PFSK-1 (cell line): ENCODE data around the gene IL21.

Experiments
- FOXP2 ChIP-seq: optimal IDR thresholded peaks from 2 replicates; pipeline ENCODE3; 2011; ENCODE audit warnings: borderline replicate concordance, control low read depth, inconsistent platforms; ENCODE audit not compliant: insufficient read depth; ENCODE audit errors: extremely low read length, extremely low read depth
- POLR2AphosphoS5 ChIP-seq: IDR thresholded peaks from 2 replicates; pipeline ENCODE4 v1.6.1; 2012; ENCODE audit warnings: low read depth, mild to moderate bottlenecking, control low read depth, low read length, moderate library complexity
- SIN3A ChIP-seq: IDR thresholded peaks from 2 replicates; pipeline ENCODE4 v1.6.1; 2012; ENCODE audit warnings: mild to moderate bottlenecking, low read length, moderate library complexity, borderline replicate concordance; ENCODE audit not compliant: insufficient read depth
- TAF1 ChIP-seq: IDR thresholded peaks from 2 replicates; pipeline ENCODE4 v1.6.1; 2012; ENCODE audit warnings: low read length, control low read depth, borderline replicate concordance; ENCODE audit not compliant: insufficient read depth
- TF ChIP-seq, protein P1 (sequence below), 2 experiments: IDR thresholded peaks; 2 replicates each; pipeline versions ENCODE4 v1.6.1 to v1.8.0; 2011 to 2012; ENCODE audit warnings: low read depth in 2 of 2, low read length in 2 of 2, control low read depth in 1 of 2, inconsistent platforms in 1 of 2, mild to moderate bottlenecking in 1 of 2, moderate library complexity in 1 of 2; ENCODE audit not compliant: insufficient read depth in 1 of 2

Gene IL21

DNA sequence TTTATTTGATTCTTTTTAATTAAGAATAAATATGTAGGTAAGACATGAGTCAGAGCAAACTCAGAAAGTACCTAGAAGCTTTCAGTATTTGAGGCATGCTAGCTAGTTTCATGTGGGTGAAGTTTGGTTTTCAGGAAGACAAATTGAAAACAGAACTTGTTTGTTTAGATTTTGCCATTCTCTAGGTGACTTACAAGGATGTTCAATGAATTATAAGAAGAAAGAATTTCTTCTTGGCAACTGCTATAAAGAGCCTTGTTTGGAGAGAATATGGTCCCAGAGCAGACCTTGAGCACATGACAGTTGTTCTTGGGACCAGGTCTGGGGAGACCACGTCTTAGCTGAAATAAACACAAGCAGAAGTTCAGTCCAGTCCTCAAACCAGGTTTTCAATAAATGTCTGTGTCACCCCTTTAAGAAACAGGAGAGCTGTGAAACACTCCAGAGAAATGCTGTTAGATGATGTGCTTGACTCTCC, 38.0 kb upstream of the IL21 start:
- no peak for TF ChIP-seq SIN3A
- TF ChIP-seq TAF1: no peak

DNA sequence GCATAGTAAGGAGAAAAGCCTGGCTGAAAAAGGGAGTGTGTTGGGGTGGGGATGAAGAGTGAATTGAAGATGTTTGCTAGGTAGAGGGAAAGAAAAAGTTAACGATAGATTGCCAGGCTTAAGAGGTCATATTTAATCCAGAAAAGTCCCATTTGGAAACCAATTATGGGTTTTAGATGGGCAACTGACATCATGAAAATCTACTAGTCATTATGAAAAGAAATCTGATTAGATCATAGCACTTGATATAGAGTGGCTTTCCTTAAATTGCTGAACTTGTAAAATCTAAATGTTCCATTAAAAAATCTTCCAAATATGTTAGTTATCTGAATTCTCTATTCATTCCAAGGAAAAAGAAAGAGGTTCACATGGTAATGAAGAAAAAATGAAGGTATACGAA, 37.5 kb upstream of the IL21 start:
- TF ChIP-seq POLR2AphosphoS5 (no peak), FOXP2 (no peak), SIN3A (no peak), TAF1 (no peak)
- TF ChIP-seq, protein P1, sequence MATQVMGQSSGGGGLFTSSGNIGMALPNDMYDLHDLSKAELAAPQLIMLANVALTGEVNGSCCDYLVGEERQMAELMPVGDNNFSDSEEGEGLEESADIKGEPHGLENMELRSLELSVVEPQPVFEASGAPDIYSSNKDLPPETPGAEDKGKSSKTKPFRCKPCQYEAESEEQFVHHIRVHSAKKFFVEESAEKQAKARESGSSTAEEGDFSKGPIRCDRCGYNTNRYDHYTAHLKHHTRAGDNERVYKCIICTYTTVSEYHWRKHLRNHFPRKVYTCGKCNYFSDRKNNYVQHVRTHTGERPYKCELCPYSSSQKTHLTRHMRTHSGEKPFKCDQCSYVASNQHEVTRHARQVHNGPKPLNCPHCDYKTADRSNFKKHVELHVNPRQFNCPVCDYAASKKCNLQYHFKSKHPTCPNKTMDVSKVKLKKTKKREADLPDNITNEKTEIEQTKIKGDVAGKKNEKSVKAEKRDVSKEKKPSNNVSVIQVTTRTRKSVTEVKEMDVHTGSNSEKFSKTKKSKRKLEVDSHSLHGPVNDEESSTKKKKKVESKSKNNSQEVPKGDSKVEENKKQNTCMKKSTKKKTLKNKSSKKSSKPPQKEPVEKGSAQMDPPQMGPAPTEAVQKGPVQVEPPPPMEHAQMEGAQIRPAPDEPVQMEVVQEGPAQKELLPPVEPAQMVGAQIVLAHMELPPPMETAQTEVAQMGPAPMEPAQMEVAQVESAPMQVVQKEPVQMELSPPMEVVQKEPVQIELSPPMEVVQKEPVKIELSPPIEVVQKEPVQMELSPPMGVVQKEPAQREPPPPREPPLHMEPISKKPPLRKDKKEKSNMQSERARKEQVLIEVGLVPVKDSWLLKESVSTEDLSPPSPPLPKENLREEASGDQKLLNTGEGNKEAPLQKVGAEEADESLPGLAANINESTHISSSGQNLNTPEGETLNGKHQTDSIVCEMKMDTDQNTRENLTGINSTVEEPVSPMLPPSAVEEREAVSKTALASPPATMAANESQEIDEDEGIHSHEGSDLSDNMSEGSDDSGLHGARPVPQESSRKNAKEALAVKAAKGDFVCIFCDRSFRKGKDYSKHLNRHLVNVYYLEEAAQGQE (IDR thresholded peaks at IDR 0.05; ENCODE audit: insufficient read depth in 1 of 2, low read depth in 2 of 2, low read length in 2 of 2): no peak

DNA sequence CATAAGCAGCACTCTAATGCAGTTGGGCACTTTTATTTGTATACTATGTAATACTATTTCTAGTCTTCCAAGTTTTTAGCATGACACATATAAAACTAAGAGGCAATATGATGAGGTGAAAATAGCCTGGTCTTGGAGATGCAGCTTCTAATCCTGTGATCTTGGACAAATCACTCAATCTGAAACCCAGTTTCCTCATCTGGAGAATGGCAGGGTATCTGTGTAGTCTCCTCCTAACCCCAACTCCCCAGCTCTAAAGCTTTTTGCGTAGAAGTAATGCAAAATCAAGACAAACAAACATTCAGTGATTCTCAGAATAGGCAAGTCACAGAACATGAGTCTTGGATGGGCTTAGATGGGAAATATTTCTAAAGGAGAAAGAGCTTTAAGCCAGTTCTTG, 36.7 kb upstream of the IL21 start:
- no peak for TF ChIP-seq FOXP2
- no peak for TF ChIP-seq SIN3A
- TF ChIP-seq, protein P1 (IDR thresholded peaks at IDR 0.05; ENCODE audit: insufficient read depth in 1 of 2, low read depth in 2 of 2, low read length in 2 of 2): no peak
- TF ChIP-seq POLR2AphosphoS5: no peak
- TF ChIP-seq TAF1: no peak

DNA sequence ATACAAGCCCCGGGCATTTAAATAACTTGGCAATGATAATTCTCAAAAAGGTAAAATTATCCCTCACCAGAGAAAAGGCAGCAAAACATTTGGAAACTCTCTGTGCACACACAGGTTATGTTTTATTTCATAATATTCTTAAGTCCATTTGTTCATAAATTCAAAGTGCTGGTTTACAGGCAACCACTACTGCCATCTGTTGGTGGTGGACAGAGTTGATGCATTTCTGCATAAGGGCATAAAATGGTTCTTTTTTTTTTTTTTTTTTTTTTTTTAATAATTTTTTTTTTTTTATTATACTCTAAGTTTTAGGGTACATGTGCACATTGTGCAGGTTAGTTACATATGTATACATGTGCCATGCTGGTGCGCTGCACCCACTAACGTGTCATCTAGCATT, 31.5 kb upstream of the IL21 start:
- TF ChIP-seq, protein P1 (IDR thresholded peaks at IDR 0.05; ENCODE audit: insufficient read depth in 1 of 2, low read depth in 2 of 2, low read length in 2 of 2): no peak
- TF ChIP-seq POLR2AphosphoS5 (no peak), FOXP2 (no peak), SIN3A (no peak), TAF1 (no peak)

DNA sequence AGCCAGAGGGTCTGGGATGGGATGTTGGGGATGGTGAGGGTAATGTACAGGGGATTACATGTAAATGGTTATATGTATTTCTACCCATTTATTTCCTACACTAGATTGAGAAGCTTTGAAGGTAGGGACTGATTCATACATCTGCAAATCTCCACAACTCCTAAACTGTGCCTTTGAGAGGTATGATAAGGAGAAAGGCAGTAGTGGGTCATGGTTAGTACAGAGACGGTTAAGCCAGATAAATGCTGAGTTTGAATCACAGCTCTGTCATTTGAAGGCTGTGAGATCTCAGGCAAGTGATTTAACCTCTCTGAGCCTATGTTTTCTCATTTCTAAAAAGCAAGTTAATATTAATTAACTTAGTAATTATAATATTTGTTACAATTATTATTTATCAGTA, 29.3 kb upstream of the IL21 start:
- TF ChIP-seq FOXP2 (no peak), TAF1 (no peak), POLR2AphosphoS5 (no peak), SIN3A (no peak)
- TF ChIP-seq, protein P1 (IDR thresholded peaks at IDR 0.05; ENCODE audit: insufficient read depth in 1 of 2, low read depth in 2 of 2, low read length in 2 of 2): no peak

GRCh38 chr4:122647656-122648055, 26.8 kb upstream of the IL21 start:
- TF ChIP-seq FOXP2: no peak
- TF ChIP-seq TAF1: no peak
- no peak for TF ChIP-seq POLR2AphosphoS5
- no peak for TF ChIP-seq SIN3A
- TF ChIP-seq, protein P1 (IDR thresholded peaks at IDR 0.05; ENCODE audit: insufficient read depth in 1 of 2, low read depth in 2 of 2, low read length in 2 of 2): no peak
